K562 (cell line): ENCODE data around the gene DYNC1I1. TPM values are rescaled to one million over a fixed set of nuclear protein-coding genes. Genes with fewer than 3 reads are reported as not detected.
A peak's percentile ranks its signal among the peaks of the same experiment; 100 is the strongest.

Source experiments
- ATAC-seq: fragments of 200-7000 bp; cut with Tn5 transposase; 3 replicates; pipeline ENCODE4 v1.9.1; 2020; ENCODE audit warnings: moderate library complexity
- BruUV-seq: library from RNA; stranded (reverse); fragments of 400-500 nt; replicated peaks from 2 replicates; lab custom pipeline; 2021; lab: Mats Ljungman, UMichigan
- CTCF ChIA-PET: fragments of 300-600 bp; formaldehyde crosslinking; extraction: SDS; loops from one replicate; lab custom pipeline; 2021; ENCODE audit warnings: low intra/inter-chr PET ratio; lab: Yijun Ruan, JAX
- POLR2A ChIA-PET: fragments of 300-600, 350-650 bp; sonication (Branson Sonifier 250); formaldehyde crosslinking; extraction: SDS; loops from one replicate; lab custom pipeline; 2021; ENCODE audit warnings: antibody characterized with exemption, inconsistent platforms; lab: Yijun Ruan, JAX
- DNase-seq, 4 experiments: peaks; one replicate each; pipeline versions ENCODE4 v3.0.0 to v3.0.0-alpha.2; 2011 to 2018; ENCODE audit warnings: low spot score in 3 of 4, mixed read lengths in 3 of 4; ENCODE audit errors: extremely low read depth in 1 of 4
- FAIRE-seq: peaks from 2 replicates; lab custom pipeline; 2011; peaks lifted over from hg19 to GRCh38; lab: Jason Lieb, UNC
- H2AFZ ChIP-seq: 2 replicates; pipeline ENCODE4 v1.6.0; 2011; ENCODE audit warnings: low read depth, low read length, control low read depth, inconsistent platforms
- H3K27ac ChIP-seq: fragments of 200-600 bp; 3 replicates; pipeline ENCODE4 v1.8.0; 2011; ENCODE audit warnings: low read depth, mild to moderate bottlenecking, control low read depth, inconsistent platforms, low read length, moderate library complexity, mixed read lengths; ENCODE audit errors: extremely low read depth
- H3K27me3 ChIP-seq, 2 experiments: fragments of 300-600 bp in 1 of 2; 2 replicates in 1 of 2; 3 replicates in 1 of 2; pipeline versions ENCODE4 v1.6.0 to v1.8.0; 2011; ENCODE audit warnings: inconsistent platforms in 2 of 2, low read length in 2 of 2, mild to moderate bottlenecking in 1 of 2, mixed read lengths in 1 of 2, moderate library complexity in 1 of 2; ENCODE audit not compliant: control insufficient read depth in 2 of 2, insufficient read depth in 2 of 2
- H3K36me3 ChIP-seq: fragments of 300-600 bp; 3 replicates; pipeline ENCODE4 v1.8.0; 2011; ENCODE audit warnings: mild to moderate bottlenecking, low read length, inconsistent platforms; ENCODE audit not compliant: control insufficient read depth, insufficient read depth
- H3K4me1 ChIP-seq, 2 experiments: fragments of 200-600 bp in 1 of 2; replicated peaks in 1 of 2; 2 replicates in 1 of 2; 3 replicates in 1 of 2; pipeline versions ENCODE4 v1.5.1 to v1.8.0; 2011; ENCODE audit warnings: inconsistent platforms in 2 of 2, low read length in 2 of 2, mild to moderate bottlenecking in 1 of 2, mixed read lengths in 1 of 2, moderate library complexity in 1 of 2; ENCODE audit not compliant: control insufficient read depth in 2 of 2, insufficient read depth in 2 of 2
- H3K4me2 ChIP-seq: 2 replicates; pipeline ENCODE4 v1.6.1; 2011; ENCODE audit warnings: low read length, control low read depth, inconsistent platforms, mixed read lengths; ENCODE audit not compliant: insufficient read depth
- H3K4me3 ChIP-seq: fragments of 200-600 bp; sonication (generic), shearing (Covaris generic); 2 replicates; pipeline ENCODE4 v1.5.1; 2016; ENCODE audit warnings: control low read depth, inconsistent platforms
- H3K79me2 ChIP-seq: fragments of 200-600 bp; 3 replicates; pipeline ENCODE4 v1.8.0; 2011; ENCODE audit warnings: low read length, inconsistent platforms; ENCODE audit not compliant: control insufficient read depth, insufficient read depth
- H3K9ac ChIP-seq, 2 experiments: 2 replicates each; pipeline versions ENCODE4 v1.6.0 to v1.6.1; 2011; ENCODE audit warnings: low read depth in 2 of 2, low read length in 2 of 2, control low read depth in 1 of 2, inconsistent platforms in 1 of 2, mild to moderate bottlenecking in 1 of 2, mixed read lengths in 1 of 2; ENCODE audit not compliant: insufficient read depth in 1 of 2
- H3K9me1 ChIP-seq: one replicate; pipeline ENCODE4 v1.6.0; 2011; ENCODE audit warnings: inconsistent platforms, mild to moderate bottlenecking, low read length, moderate library complexity; ENCODE audit not compliant: control insufficient read depth, insufficient read depth
- H3K9me3 ChIP-seq: replicated peaks from 2 replicates; pipeline ENCODE4 v1.5.1; 2011; ENCODE audit warnings: low read depth, low read length, inconsistent platforms; ENCODE audit not compliant: control insufficient read depth, insufficient read depth
- H4K20me1 ChIP-seq: replicated peaks from 2 replicates; pipeline ENCODE4 v1.6.1; 2011; ENCODE audit warnings: low read length, inconsistent platforms, mixed read lengths; ENCODE audit not compliant: control insufficient read depth, insufficient read depth
- ATF1 ChIP-seq, 2 experiments: fragments of 450-650 bp in 1 of 2; IDR thresholded peaks; 2 replicates each; pipeline ENCODE4 v1.6.1; 2016; ENCODE audit warnings: missing compliant biosample characterization in 1 of 2, missing genetic modification characterization in 1 of 2
- HOXB6 ChIP-seq: fragments of 250-450 bp; sonication (Bioruptor Pico); IDR thresholded peaks from 2 replicates; pipeline ENCODE4 v1.5.1; 2022; ENCODE audit warnings: mild to moderate bottlenecking, borderline replicate concordance
- KAT8 ChIP-seq: fragments of 450-650 bp; IDR thresholded peaks from 2 replicates; pipeline ENCODE4 v1.6.1; 2016; ENCODE audit warnings: low read depth, mild to moderate bottlenecking
- LEF1 ChIP-seq: fragments of 450-650 bp; IDR thresholded peaks from 2 replicates; pipeline ENCODE4 v1.6.1; 2016; ENCODE audit warnings: mild to moderate bottlenecking
- NR2C2 ChIP-seq, 2 experiments: fragments of 200-800 bp in 1 of 2; sonication (Bioruptor generic) in 1 of 2; sonication (generic) in 1 of 2; formaldehyde crosslinking in 1 of 2; IDR thresholded peaks; 2 replicates each; pipeline versions ENCODE4 v1.6.1 to v1.8.0; 2016 to 2022; ENCODE audit warnings: mild to moderate bottlenecking in 1 of 2, missing compliant biosample characterization in 1 of 2, missing genetic modification characterization in 1 of 2, missing genetic modification reagents in 1 of 2
- RBM17 ChIP-seq: fragments of 200-400 bp; formaldehyde crosslinking; IDR thresholded peaks from 2 replicates; pipeline ENCODE4 v1.6.1; 2017; ENCODE audit warnings: low read depth, mild to moderate bottlenecking, low read length, borderline replicate concordance
- ZBTB9 ChIP-seq: fragments of 450-650 bp; formaldehyde crosslinking; IDR thresholded peaks from 2 replicates; pipeline ENCODE4 v1.4.0; 2020; ENCODE audit warnings: mild to moderate bottlenecking, moderate library complexity
- WGBS: fragments of 100-300 bp; shearing (Covaris generic); methylation state at CpG from one replicate; pipeline ENCODE4 v1.1.6; 2016; ENCODE audit warnings: low coverage, mixed read lengths; ENCODE audit not compliant: insufficient coverage; ENCODE audit errors: missing lambda C conversion rate; 5-methylcytosine and 5-hydroxymethylcytosine counted together
- in situ Hi-C: fragments of 300-500 bp; cut with MboI; formaldehyde crosslinking; loops from 4 replicates; pipeline ENCODE4 v1.15.0; 2018; ENCODE audit warnings: inconsistent platforms, mixed read lengths
- intact Hi-C: fragments of 100-400 bp; cut with micrococcal nuclease; formaldehyde crosslinking; loops from 2 replicates; pipeline ENCODE4 v1.14.2; 2022
- polyA plus RNA-seq, 8 experiments: library from polyadenylated mRNA; depleted of rRNA in 4 of 8; stranded (reverse) in 5 of 8; unstranded in 3 of 8; fragments of >200 nt; fragmentation: Nextera tagmentation in 2 of 8; fragmentation: Illumina TruSeq in 1 of 8; extraction: Ambion mirVana in 2 of 8; extraction: Trizol in 1 of 8; gene quantifications; 2 replicates each; pipeline versions ENCODE4 v1.2.1 to v1.2.3, GENCODE V29; 2011 to 2014; ENCODE audit warnings: inconsistent platforms in 1 of 8, missing spikeins in 1 of 8
- total RNA-seq, 7 experiments: library from RNA; depleted of rRNA in 6 of 7; stranded (reverse); fragments of >200 nt in 6 of 7; fragmentation: Illumina TruSeq in 2 of 7; extraction: Trizol in 2 of 7; gene quantifications; 2 replicates each; pipeline versions ENCODE4 v1.2.1 to v1.2.3, GENCODE V29; 2011 to 2021; ENCODE audit warnings: low replicate concordance in 1 of 7
- TF ChIP-seq, protein P1 (sequence below): fragments of 250-450 bp; sonication (Bioruptor Pico); IDR thresholded peaks from 2 replicates; pipeline ENCODE4 v1.5.0; 2020; ENCODE audit warnings: mild to moderate bottlenecking
- TF ChIP-seq, protein P2 (sequence below): sonication (generic); formaldehyde crosslinking; IDR thresholded peaks from 2 replicates; pipeline ENCODE4 v1.8.0; 2023; ENCODE audit warnings: mild to moderate bottlenecking, missing genetic modification reagents
- TF ChIP-seq, protein P3 (sequence below): sonication (generic); formaldehyde crosslinking; IDR thresholded peaks from 2 replicates; pipeline ENCODE4 v1.8.1; 2023; ENCODE audit warnings: missing genetic modification reagents, mild to moderate bottlenecking, borderline replicate concordance

DYNC1I1 gene
- total and polyA plus RNA-seq, 9 of the 15 experiments (the other 6 are each of a cell fraction or from before 2014, with no cell fraction given), result 0.22 to 1.5 (median 0.44) TPM

GRCh38 chr7:95993380-95993779 lies 221.0 kb downstream of the DYNC1I1 start:
- Histone ChIP-seq H3K4me2 (no peak overlapping the region), H3K36me3 (no peaks in the 10 kb centered on the region), H2AFZ (no peak overlapping the region), H3K27me3 (no peaks in the 10 kb centered on the region; a peak in 1 of 5 replicates), H3K27ac (no peak overlapping the region)
- CTCF ChIA-PET, result no interaction called here
- in situ Hi-C loops, result no loop called here
- WGBS, result 5% methylated on average over 2 of the region's 2 CpGs
- TF ChIP-seq, protein P1, sequence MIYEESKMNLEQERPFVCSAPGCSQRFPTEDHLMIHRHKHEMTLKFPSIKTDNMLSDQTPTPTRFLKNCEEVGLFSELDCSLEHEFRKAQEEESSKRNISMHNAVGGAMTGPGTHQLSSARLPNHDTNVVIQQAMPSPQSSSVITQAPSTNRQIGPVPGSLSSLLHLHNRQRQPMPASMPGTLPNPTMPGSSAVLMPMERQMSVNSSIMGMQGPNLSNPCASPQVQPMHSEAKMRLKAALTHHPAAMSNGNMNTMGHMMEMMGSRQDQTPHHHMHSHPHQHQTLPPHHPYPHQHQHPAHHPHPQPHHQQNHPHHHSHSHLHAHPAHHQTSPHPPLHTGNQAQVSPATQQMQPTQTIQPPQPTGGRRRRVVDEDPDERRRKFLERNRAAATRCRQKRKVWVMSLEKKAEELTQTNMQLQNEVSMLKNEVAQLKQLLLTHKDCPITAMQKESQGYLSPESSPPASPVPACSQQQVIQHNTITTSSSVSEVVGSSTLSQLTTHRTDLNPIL (CRISPR knock-in tag), result no peak
- TF ChIP-seq KAT8, result no peak
- no peak for TF ChIP-seq ZBTB9 (CRISPR knock-in tag)
- no peak for TF ChIP-seq RBM17
- TF ChIP-seq LEF1, result no peak
- no peak for TF ChIP-seq ATF1 (CRISPR knock-in tag; IDR thresholded peaks at IDR 0.05)
- no peak for TF ChIP-seq ATF1 (tag; IDR thresholded peaks at IDR 0.05)
- no peak for TF ChIP-seq NR2C2 (CRISPR knock-in tag; IDR thresholded peaks at IDR 0.05)
- no peak for TF ChIP-seq NR2C2 (tag; IDR thresholded peaks at IDR 0.05)
- TF ChIP-seq, protein P2, sequence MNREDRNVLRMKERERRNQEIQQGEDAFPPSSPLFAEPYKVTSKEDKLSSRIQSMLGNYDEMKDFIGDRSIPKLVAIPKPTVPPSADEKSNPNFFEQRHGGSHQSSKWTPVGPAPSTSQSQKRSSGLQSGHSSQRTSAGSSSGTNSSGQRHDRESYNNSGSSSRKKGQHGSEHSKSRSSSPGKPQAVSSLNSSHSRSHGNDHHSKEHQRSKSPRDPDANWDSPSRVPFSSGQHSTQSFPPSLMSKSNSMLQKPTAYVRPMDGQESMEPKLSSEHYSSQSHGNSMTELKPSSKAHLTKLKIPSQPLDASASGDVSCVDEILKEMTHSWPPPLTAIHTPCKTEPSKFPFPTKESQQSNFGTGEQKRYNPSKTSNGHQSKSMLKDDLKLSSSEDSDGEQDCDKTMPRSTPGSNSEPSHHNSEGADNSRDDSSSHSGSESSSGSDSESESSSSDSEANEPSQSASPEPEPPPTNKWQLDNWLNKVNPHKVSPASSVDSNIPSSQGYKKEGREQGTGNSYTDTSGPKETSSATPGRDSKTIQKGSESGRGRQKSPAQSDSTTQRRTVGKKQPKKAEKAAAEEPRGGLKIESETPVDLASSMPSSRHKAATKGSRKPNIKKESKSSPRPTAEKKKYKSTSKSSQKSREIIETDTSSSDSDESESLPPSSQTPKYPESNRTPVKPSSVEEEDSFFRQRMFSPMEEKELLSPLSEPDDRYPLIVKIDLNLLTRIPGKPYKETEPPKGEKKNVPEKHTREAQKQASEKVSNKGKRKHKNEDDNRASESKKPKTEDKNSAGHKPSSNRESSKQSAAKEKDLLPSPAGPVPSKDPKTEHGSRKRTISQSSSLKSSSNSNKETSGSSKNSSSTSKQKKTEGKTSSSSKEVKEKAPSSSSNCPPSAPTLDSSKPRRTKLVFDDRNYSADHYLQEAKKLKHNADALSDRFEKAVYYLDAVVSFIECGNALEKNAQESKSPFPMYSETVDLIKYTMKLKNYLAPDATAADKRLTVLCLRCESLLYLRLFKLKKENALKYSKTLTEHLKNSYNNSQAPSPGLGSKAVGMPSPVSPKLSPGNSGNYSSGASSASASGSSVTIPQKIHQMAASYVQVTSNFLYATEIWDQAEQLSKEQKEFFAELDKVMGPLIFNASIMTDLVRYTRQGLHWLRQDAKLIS (CRISPR knock-in tag), result no peak
- TF ChIP-seq, protein P3, sequence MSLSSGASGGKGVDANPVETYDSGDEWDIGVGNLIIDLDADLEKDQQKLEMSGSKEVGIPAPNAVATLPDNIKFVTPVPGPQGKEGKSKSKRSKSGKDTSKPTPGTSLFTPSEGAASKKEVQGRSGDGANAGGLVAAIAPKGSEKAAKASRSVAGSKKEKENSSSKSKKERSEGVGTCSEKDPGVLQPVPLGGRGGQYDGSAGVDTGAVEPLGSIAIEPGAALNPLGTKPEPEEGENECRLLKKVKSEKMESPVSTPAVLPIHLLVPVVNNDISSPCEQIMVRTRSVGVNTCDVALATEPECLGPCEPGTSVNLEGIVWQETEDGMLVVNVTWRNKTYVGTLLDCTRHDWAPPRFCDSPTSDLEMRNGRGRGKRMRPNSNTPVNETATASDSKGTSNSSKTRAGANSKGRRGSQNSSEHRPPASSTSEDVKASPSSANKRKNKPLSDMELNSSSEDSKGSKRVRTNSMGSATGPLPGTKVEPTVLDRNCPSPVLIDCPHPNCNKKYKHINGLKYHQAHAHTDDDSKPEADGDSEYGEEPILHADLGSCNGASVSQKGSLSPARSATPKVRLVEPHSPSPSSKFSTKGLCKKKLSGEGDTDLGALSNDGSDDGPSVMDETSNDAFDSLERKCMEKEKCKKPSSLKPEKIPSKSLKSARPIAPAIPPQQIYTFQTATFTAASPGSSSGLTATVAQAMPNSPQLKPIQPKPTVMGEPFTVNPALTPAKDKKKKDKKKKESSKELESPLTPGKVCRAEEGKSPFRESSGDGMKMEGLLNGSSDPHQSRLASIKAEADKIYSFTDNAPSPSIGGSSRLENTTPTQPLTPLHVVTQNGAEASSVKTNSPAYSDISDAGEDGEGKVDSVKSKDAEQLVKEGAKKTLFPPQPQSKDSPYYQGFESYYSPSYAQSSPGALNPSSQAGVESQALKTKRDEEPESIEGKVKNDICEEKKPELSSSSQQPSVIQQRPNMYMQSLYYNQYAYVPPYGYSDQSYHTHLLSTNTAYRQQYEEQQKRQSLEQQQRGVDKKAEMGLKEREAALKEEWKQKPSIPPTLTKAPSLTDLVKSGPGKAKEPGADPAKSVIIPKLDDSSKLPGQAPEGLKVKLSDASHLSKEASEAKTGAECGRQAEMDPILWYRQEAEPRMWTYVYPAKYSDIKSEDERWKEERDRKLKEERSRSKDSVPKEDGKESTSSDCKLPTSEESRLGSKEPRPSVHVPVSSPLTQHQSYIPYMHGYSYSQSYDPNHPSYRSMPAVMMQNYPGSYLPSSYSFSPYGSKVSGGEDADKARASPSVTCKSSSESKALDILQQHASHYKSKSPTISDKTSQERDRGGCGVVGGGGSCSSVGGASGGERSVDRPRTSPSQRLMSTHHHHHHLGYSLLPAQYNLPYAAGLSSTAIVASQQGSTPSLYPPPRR, result no peak
- TF ChIP-seq HOXB6 (CRISPR knock-in tag), result no peak
- TF ChIP-seq, all 486 proteins: peak for 0
- Histone ChIP-seq H3K4me1 (no peaks in the 10 kb centered on the region), H3K9me1 (peaks cover 3% of the 10 kb centered on the region), H4K20me1 (no peaks in the 10 kb centered on the region), H3K4me3 (no peak overlapping the region), H3K9me3 (no peaks in the 10 kb centered on the region), H3K9ac (no peak overlapping the region), H3K79me2 (no peaks in the 10 kb centered on the region)
- DNase-seq (peak in 1 of 4 experiments; percentile 15), FAIRE-seq (no peak), ATAC-seq (0 out of 3 replicates have a peak, but pooled peaks have one; percentile 31)
- intact Hi-C loops, result no loop called here
- no TSS peak for BruUV-seq
- POLR2A ChIA-PET, result interaction anchor here (0.7 kb wide), 1 partner anchor 47 kb away, joined by 3 read pairs; no protein-coding TSS in a partner anchor
